Measurements from ENCODE around the gene RNF225.

Gene RNF225

GRCh38 chr19:58353717-58354477 lies 41.6 kb upstream of the RNF225 start:
- TF ChIP-seq ZNF70 (CRISPR knock-in tag; IDR thresholded peaks at IDR 0.05) (no peak), ISL1 (CRISPR knock-in tag; IDR thresholded peaks at IDR 0.05) (no peak), ZFP3 (CRISPR knock-in tag; IDR thresholded peaks at IDR 0.05) (no peak), PATZ1 (CRISPR knock-in tag; IDR thresholded peaks at IDR 0.05; ENCODE audit: borderline replicate concordance) (no peak), ZC3H10 (CRISPR knock-in tag; IDR thresholded peaks at IDR 0.05) (no peak), RARB (CRISPR knock-in tag; IDR thresholded peaks at IDR 0.05) (no peak), CREB5 (CRISPR knock-in tag; IDR thresholded peaks at IDR 0.05; ENCODE audit: low read depth) (no peak), POU6F1 (CRISPR knock-in tag; IDR thresholded peaks at IDR 0.05; ENCODE audit: borderline replicate concordance, low read depth) (no peak), CSDC2 (CRISPR knock-in tag; IDR thresholded peaks at IDR 0.05) (no peak), ARNTL (CRISPR knock-in tag; IDR thresholded peaks at IDR 0.05; ENCODE audit: borderline replicate concordance, low read depth) (no peak), ZNF565 (CRISPR knock-in tag; conservative IDR thresholded peaks at IDR 0.05; ENCODE audit: low read depth) (no peak), TSHZ2 (CRISPR knock-in tag; IDR thresholded peaks at IDR 0.05) (no peak), ZNF8 (CRISPR knock-in tag; IDR thresholded peaks at IDR 0.05) (no peak), TOX (CRISPR knock-in tag; IDR thresholded peaks at IDR 0.05; ENCODE audit: borderline replicate concordance) (no peak), TCF4 (CRISPR knock-in tag; IDR thresholded peaks at IDR 0.05; ENCODE audit: borderline replicate concordance) (no peak), SNAI2 (CRISPR knock-in tag; IDR thresholded peaks at IDR 0.05) (no peak), GLIS3 (CRISPR knock-in tag; IDR thresholded peaks at IDR 0.05) (no peak)
- ATAC-seq = no peak

- ATAC-seq = no peak
- TF ChIP-seq POU6F1 (CRISPR knock-in tag; IDR thresholded peaks at IDR 0.05; ENCODE audit: borderline replicate concordance, low read depth) = no peak
- TF ChIP-seq RARB (CRISPR knock-in tag; IDR thresholded peaks at IDR 0.05) = no peak
- no peak for TF ChIP-seq ZNF565 (CRISPR knock-in tag; conservative IDR thresholded peaks at IDR 0.05; ENCODE audit: low read depth)
- no peak for TF ChIP-seq TSHZ2 (CRISPR knock-in tag; IDR thresholded peaks at IDR 0.05)
- TF ChIP-seq ZNF8 (CRISPR knock-in tag; IDR thresholded peaks at IDR 0.05) = no peak
These were observed 40.9 kb upstream of the RNF225 start for GRCh38 chr19:58354478-58355030.
